Stimulated activated CD4-positive, alpha-beta T cell treated with anti-CD3 and anti-CD28 coated beads, Interleukin-4, amount 100 ng/mL, for 1 hour (primary cell): ENCODE measurements around the gene SUPT20HL1.

Experiments used
- DNase-seq: peaks from one replicate; pipeline ENCODE4 v3.0.0-alpha.2; 2020

Gene SUPT20HL1

GRCh38 chrX:24405959-24406358 is 45.5 kb downstream of the SUPT20HL1 start:
- no peak for DNase-seq
